K562 (cell line): ENCODE results near the gene COQ8A. TPM values are rescaled to one million over a fixed set of nuclear protein-coding genes. Genes with fewer than 3 reads are reported as not detected.

Source experiments
- ATF7 ChIP-seq: fragments of 450-650 bp; IDR thresholded peaks from 2 replicates; pipeline ENCODE4 v1.7.1; 2014; ENCODE audit warnings: mild to moderate bottlenecking, moderate library complexity
- BACH1 ChIP-seq: fragments of 200-800 bp; sonication (Bioruptor generic); IDR thresholded peaks from 2 replicates; pipeline ENCODE4 v1.6.1; 2016; ENCODE audit warnings: missing genetic modification characterization, missing compliant biosample characterization
- EP400 ChIP-seq: fragments of 450-650 bp; IDR thresholded peaks from 2 replicates; pipeline ENCODE4 v1.6.1; 2017; ENCODE audit warnings: antibody characterized with exemption, mild to moderate bottlenecking, moderate library complexity
- HNRNPLL ChIP-seq: fragments of 200-400 bp; formaldehyde crosslinking; IDR thresholded peaks from 2 replicates; pipeline ENCODE4 v1.6.1; 2017; ENCODE audit warnings: low read length, low read depth, mild to moderate bottlenecking; ENCODE audit not compliant: poor library complexity, severe bottlenecking
- ID3 ChIP-seq, 2 experiments: fragments of 250-450 bp in 1 of 2; fragments of 450-650 bp in 1 of 2; sonication (Bioruptor Pico) in 1 of 2; IDR thresholded peaks; 2 replicates each; pipeline versions ENCODE4 v1.6.1 to v1.8.0; 2016 to 2021; ENCODE audit warnings: mild to moderate bottlenecking in 2 of 2, moderate library complexity in 2 of 2, missing compliant biosample characterization in 1 of 2, missing genetic modification characterization in 1 of 2
- PRDM10 ChIP-seq: fragments of 450-650 bp; IDR thresholded peaks from 2 replicates; pipeline ENCODE4 v1.6.1; 2018; ENCODE audit not compliant: partially characterized antibody
- RCOR1 ChIP-seq, 2 experiments: IDR thresholded peaks; 2 replicates each; pipeline ENCODE4 v1.6.1; 2012; ENCODE audit warnings: low read depth in 2 of 2, low read length in 2 of 2, borderline replicate concordance in 1 of 2, improper control_type of control experiment in 1 of 2
- REST ChIP-seq, 2 experiments: fragments of 450-650 bp; formaldehyde crosslinking in 1 of 2; IDR thresholded peaks; 2 replicates each; pipeline versions ENCODE4 v1.4.0 to v1.6.1; 2014 to 2020; ENCODE audit warnings: mild to moderate bottlenecking in 2 of 2, borderline replicate concordance in 1 of 2, low read depth in 1 of 2
- SMAD2 ChIP-seq: fragments of 150-350 bp; IDR thresholded peaks from 2 replicates; pipeline ENCODE4 v1.6.1; 2014; ENCODE audit warnings: low read depth, mild to moderate bottlenecking, low read length
- STAG1 ChIP-seq: sonication (generic); formaldehyde crosslinking; IDR thresholded peaks from 2 replicates; pipeline ENCODE4 v1.5.0; 2020; ENCODE audit warnings: missing genetic modification reagents, borderline replicate concordance
- ZFP91 ChIP-seq: sonication (generic); formaldehyde crosslinking; IDR thresholded peaks from 2 replicates; pipeline ENCODE4 v1.8.0; 2022; ENCODE audit warnings: mild to moderate bottlenecking, missing genetic modification reagents
- ZFPM2 ChIP-seq: fragments of 250-450 bp; sonication (Bioruptor Pico); IDR thresholded peaks from 2 replicates; pipeline ENCODE4 v1.5.1; 2022; ENCODE audit warnings: mild to moderate bottlenecking
- polyA plus RNA-seq, 8 experiments: library from polyadenylated mRNA; depleted of rRNA in 4 of 8; stranded (reverse) in 5 of 8; unstranded in 3 of 8; fragments of >200 nt; fragmentation: Nextera tagmentation in 2 of 8; fragmentation: Illumina TruSeq in 1 of 8; extraction: Ambion mirVana in 2 of 8; extraction: Trizol in 1 of 8; gene quantifications; 2 replicates each; pipeline versions ENCODE4 v1.2.1 to v1.2.3, GENCODE V29; 2011 to 2014; ENCODE audit warnings: inconsistent platforms in 1 of 8, missing spikeins in 1 of 8
- total RNA-seq, 7 experiments: library from RNA; depleted of rRNA in 6 of 7; stranded (reverse); fragments of >200 nt in 6 of 7; fragmentation: Illumina TruSeq in 2 of 7; extraction: Trizol in 2 of 7; gene quantifications; 2 replicates each; pipeline versions ENCODE4 v1.2.1 to v1.2.3, GENCODE V29; 2011 to 2021; ENCODE audit warnings: low replicate concordance in 1 of 7

The COQ8A gene
- total and polyA plus RNA-seq, 9 of the 15 experiments (the other 6 are each of a cell fraction or from before 2014, with no cell fraction given) = 2.6 to 54.3 (median 32.4) TPM

GRCh38 chr1:226912587-226913176, 27.4 kb upstream of the COQ8A start (continued):
- TF ChIP-seq REST (IDR thresholded peaks at IDR 0.05; ENCODE audit: borderline replicate concordance) = peak; percentile 85
- no peak for TF ChIP-seq REST (CRISPR knock-in tag; IDR thresholded peaks at IDR 0.05; ENCODE audit: low read depth)
- no peak for TF ChIP-seq ID3 (CRISPR knock-in tag; IDR thresholded peaks at IDR 0.05)
- TF ChIP-seq ID3 (tag; IDR thresholded peaks at IDR 0.05) = no peak
- TF ChIP-seq RCOR1 (IDR thresholded peaks at IDR 0.05; ENCODE audit: borderline replicate concordance in 1 of 2, low read depth in 2 of 2, low read length in 2 of 2) = 0 out of 4 replicates have a peak, but pooled peaks of 1 of the 2 experiments have one; percentile 29
- no peak for TF ChIP-seq EP400
- no peak for TF ChIP-seq ZFPM2 (CRISPR knock-in tag)
- peak; percentile 72 for TF ChIP-seq STAG1 (CRISPR knock-in tag)
- TF ChIP-seq HNRNPLL = no peak
- no peak for TF ChIP-seq SMAD2
- peak; percentile 30; the same call in 1 of the 2 replicates for TF ChIP-seq ATF7
- TF ChIP-seq BACH1 (tag) = no peak
- no peak for TF ChIP-seq PRDM10
- TF ChIP-seq ZFP91 (CRISPR knock-in tag) = no peak
